ENCODE data around the gene PHLDA3. TPM values are rescaled to one million over a fixed set of nuclear protein-coding genes. Genes with fewer than 3 reads are reported as not detected.

The PHLDA3 gene
- total and polyA plus RNA-seq, 9 donors = 4.7 to 38.2 (median 27.3) TPM

DNA sequence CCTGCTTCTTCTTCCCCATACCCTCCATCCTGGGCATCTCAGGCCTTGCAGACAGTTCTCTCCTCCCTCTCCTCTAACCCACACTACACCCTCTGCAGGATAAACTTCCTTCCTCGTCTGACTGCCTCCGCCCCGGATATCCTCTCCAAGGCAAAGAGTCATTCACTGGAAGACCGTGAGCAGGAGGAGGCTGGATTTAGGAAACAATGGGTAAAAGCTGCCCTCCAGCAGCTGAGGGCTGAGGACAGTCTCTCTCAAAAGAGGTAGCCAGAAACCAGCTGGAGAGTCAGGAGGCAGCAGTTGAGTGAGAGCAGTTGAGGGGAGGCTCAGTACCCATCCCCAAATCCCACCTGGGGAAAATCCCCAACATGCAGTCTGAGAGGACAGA lies 36.5 kb upstream of the PHLDA3 start:
- H3K9me3 ChIP-seq = no peaks in the 10 kb centered on the region
- no peaks in the 10 kb centered on the region for H3K36me3 ChIP-seq
- 1 to 9% (median 9%) methylated on average over 4 of the region's 4 CpGs for whole genome bisulfite sequencing, 3 donors
- TF ChIP-seq, protein P1, sequence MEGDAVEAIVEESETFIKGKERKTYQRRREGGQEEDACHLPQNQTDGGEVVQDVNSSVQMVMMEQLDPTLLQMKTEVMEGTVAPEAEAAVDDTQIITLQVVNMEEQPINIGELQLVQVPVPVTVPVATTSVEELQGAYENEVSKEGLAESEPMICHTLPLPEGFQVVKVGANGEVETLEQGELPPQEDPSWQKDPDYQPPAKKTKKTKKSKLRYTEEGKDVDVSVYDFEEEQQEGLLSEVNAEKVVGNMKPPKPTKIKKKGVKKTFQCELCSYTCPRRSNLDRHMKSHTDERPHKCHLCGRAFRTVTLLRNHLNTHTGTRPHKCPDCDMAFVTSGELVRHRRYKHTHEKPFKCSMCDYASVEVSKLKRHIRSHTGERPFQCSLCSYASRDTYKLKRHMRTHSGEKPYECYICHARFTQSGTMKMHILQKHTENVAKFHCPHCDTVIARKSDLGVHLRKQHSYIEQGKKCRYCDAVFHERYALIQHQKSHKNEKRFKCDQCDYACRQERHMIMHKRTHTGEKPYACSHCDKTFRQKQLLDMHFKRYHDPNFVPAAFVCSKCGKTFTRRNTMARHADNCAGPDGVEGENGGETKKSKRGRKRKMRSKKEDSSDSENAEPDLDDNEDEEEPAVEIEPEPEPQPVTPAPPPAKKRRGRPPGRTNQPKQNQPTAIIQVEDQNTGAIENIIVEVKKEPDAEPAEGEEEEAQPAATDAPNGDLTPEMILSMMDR (IDR thresholded peaks at IDR 0.05) = no peak
- TF ChIP-seq EP300 (IDR thresholded peaks at IDR 0.05) (no peak), POLR2A (IDR thresholded peaks at IDR 0.05) (no peak)
- no peaks in the 10 kb centered on the region for H3K27me3 ChIP-seq
- peaks cover 32% of the 10 kb centered on the region for H3K4me1 ChIP-seq (ENCODE audit: insufficient read depth)
- peak in 1 of 5 donors; percentile 37 for DNase-seq
- H3K4me3 ChIP-seq = peak overlapping the region; percentile 95
- intact Hi-C loops (cut with DNase I) = no loop called here
- peak overlapping the region; percentile 90 to 95 for H3K27ac ChIP-seq

DNA sequence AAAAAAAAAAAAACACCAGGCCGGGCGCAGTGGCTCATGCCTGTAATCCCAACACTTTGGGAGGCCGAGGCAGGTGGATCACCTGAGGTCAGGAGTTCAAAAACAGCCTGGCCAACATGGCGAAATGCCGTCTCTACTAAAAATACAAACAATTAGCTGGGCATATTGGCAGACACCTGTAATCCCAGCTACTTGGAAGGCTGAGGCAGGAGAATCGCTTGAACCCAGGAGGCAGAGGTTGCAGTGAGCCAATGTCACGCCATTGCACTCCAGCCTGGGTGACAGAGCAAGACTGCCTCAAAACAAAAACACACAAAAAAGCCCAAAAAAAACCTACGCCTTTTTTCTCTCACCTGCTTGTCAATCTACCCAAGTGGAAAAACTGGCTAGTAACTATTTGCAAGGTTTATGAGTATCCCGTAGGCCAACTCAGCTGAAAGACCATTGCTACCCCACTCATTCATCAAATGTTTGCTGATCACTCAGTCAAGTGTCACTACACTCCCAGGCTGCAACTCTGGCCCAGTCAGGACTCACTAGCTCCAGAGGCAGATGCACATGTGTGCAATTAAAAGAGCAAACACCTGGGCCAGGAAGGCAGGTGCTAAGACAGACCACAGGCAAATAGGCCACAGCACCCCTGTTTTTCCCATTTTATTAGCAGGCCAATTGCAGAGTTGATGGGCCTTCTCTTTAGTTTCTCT lies 36.0 kb upstream of the PHLDA3 start:
- Histone ChIP-seq H3K27ac (peak overlapping the region; percentile 54 to 90), H3K9me3 (no peaks in the 10 kb centered on the region), H3K36me3 (no peaks in the 10 kb centered on the region), H3K4me1 (ENCODE audit: insufficient read depth) (peaks cover 37% of the 10 kb centered on the region), H3K27me3 (no peaks in the 10 kb centered on the region), H3K4me3 (peak overlapping the region; percentile 95)
- 52 to 70% (median 65%) methylated on average over 9 of the region's 9 CpGs for WGBS, 3 donors
- no peak for TF ChIP-seq EP300 (IDR thresholded peaks at IDR 0.05)
- TF ChIP-seq POLR2A (IDR thresholded peaks at IDR 0.05) = no peak
- TF ChIP-seq, protein P1 (IDR thresholded peaks at IDR 0.05) = no peak
- DNase-seq = no peak
- intact Hi-C loops (cut with DNase I) = no loop called here

DNA sequence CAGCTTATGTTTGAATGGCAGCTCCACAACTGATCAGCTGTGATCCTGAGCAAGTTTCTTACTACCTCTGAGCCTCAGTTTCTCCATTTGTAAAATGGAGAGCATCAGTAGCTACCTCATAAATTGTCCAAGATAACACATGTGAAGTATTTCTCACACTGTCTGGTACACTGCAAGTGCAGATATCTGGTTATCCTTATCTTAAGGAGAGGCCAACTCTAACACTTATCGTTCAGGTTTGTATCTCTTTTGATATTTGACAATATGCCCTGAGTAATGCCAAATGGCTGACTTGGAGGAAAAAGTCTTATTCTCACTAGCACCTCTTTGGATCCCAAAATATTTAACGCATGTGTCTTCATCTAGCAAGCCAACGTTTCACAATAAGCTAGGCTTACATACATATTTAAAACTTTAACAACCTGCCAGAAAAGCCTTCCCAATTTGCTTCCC lies 35.2 kb upstream of the PHLDA3 start:
- intact Hi-C loops (cut with DNase I) = no loop called here

DNA sequence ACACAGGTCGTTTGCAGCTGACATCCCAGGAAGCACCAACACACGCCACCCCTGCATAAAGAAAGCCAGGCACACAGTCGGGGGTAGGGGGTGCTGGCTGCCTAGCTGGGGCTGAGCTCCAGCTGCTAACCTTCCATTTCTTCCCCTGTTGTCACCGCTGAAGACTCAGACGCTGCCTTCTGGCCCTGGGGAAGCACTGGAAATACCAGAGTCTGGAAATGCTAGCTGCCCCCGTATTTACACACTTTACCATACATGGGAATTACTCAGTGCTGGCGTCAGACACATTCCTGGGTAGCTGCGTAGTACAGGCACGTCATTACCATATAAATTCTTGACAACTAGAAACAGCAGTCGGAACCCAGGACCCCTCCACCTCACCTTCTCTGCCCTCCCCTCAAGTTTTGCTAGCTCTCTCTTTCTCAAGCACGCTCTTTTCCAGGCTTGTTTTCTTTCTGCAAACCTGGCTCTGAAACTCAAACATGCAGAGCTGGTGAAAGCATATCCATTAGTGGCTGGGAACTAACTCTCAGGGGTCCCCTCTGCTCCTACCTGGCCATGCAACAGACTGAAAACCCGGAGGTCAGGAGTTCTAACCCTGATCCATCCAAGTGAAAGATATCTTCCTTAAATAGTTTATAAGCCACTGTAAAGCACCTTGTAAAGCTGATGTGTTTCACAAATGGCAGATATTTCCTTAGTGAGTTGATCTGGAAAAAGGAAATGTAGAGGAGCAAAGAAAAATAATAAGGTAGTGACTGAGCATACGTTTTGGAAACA lies 34.6 kb upstream of the PHLDA3 start:
- intact Hi-C loops (cut with DNase I) = no loop called here
- Histone ChIP-seq H3K27me3 (no peaks in the 10 kb centered on the region), H3K4me1 (ENCODE audit: insufficient read depth) (peaks cover 45% of the 10 kb centered on the region), H3K36me3 (no peaks in the 10 kb centered on the region), H3K4me3 (peak overlapping the region; percentile 95), H3K9me3 (no peaks in the 10 kb centered on the region), H3K27ac (peak overlapping the region; percentile 86 to 90)
- WGBS, 3 donors = 5 to 6% (median 5%) methylated on average over 13 of the region's 13 CpGs
- peak; percentile 74 to 79 (median 76) for DNase-seq
- no peak for TF ChIP-seq POLR2A (IDR thresholded peaks at IDR 0.05)
- peak; percentile 97 for TF ChIP-seq EP300 (IDR thresholded peaks at IDR 0.05)
- TF ChIP-seq, protein P1 (IDR thresholded peaks at IDR 0.05) = no peak

More for the DNA sequence above, 35.2 kb upstream of the PHLDA3 start:
- TF ChIP-seq EP300 (IDR thresholded peaks at IDR 0.05) = no peak
- no peak for TF ChIP-seq POLR2A (IDR thresholded peaks at IDR 0.05)
- TF ChIP-seq, protein P1 (IDR thresholded peaks at IDR 0.05) = no peak
- no peaks in the 10 kb centered on the region for H3K27me3 ChIP-seq
- no peaks in the 10 kb centered on the region for H3K36me3 ChIP-seq
- H3K4me3 ChIP-seq = peak overlapping the region; percentile 95
- no peaks in the 10 kb centered on the region for H3K9me3 ChIP-seq
- H3K4me1 ChIP-seq (ENCODE audit: insufficient read depth) = peaks cover 41% of the 10 kb centered on the region
- no peak for DNase-seq
- peak overlapping the region; percentile 54 to 90 for H3K27ac ChIP-seq
- WGBS, 3 donors = 12 to 23% (median 15%) methylated on average over 3 of the region's 3 CpGs

Measured in ovary (tissue), 9 donors.